Measurements from ENCODE around the gene TAF10. TPM values are rescaled to one million over a fixed set of nuclear protein-coding genes. Genes with fewer than 3 reads are reported as not detected.
A peak's percentile ranks its signal among the peaks of the same experiment; 100 is the strongest.

The TAF10 gene
- 157 TPM for polyA plus RNA-seq (2013, experiment 1 of 2; ENCODE audit: insufficient read length)
- 168 TPM for polyA plus RNA-seq (2013, experiment 2 of 2; ENCODE audit: insufficient read length)

GRCh38 chr11:6612213-6613041 is at the start of gene TAF10:
Gene TAF10 (minus strand): TSS chr11:6612216. CDS start chr11:6612189, 27 bp downstream.
- peak; percentile 97 for DNase-seq

- DNase-seq: no peak
Measured at GRCh38 chr11:6660712-6661111, 48.7 kb upstream of the TAF10 start.

GRCh38 chr11:6658647-6659046 is 46.6 kb upstream of the TAF10 start:
- no peak for DNase-seq

- DNase-seq: peak; percentile 17
Measured at GRCh38 chr11:6657346-6657745, 45.3 kb upstream of the TAF10 start.

GRCh38 chr11:6656936-6657335 is 44.9 kb upstream of the TAF10 start:
- peak; percentile 6 for DNase-seq

GRCh38 chr11:6656584-6656915 is 44.5 kb upstream of the TAF10 start:
- DNase-seq: no peak

GRCh38 chr11:6655790-6656583 is 44.0 kb upstream of the TAF10 start, which contains the start of gene DCHS1:
Gene DCHS1 (minus strand): TSS chr11:6655809. CDS start chr11:6641613, 14,196 bp downstream.
- peak; percentile 32 for DNase-seq

- DNase-seq: peak; percentile 17
Measured at GRCh38 chr11:6655020-6655789, 43.2 kb upstream of the TAF10 start.

- no peak for DNase-seq
Measured at GRCh38 chr11:6654281-6655019, 42.4 kb upstream of the TAF10 start.

- DNase-seq: no peak
Measured at GRCh38 chr11:6653656-6654055, 41.6 kb upstream of the TAF10 start.

- DNase-seq: no peak
Measured at GRCh38 chr11:6653097-6653496, 41.1 kb upstream of the TAF10 start.

- DNase-seq: no peak
Measured at GRCh38 chr11:6652182-6652581, 40.2 kb upstream of the TAF10 start.

- DNase-seq: no peak
Measured at GRCh38 chr11:6650980-6651379, 39.0 kb upstream of the TAF10 start.

- DNase-seq: no peak
Measured at GRCh38 chr11:6650104-6650503, 38.1 kb upstream of the TAF10 start.

GRCh38 chr11:6648501-6648900 is 36.5 kb upstream of the TAF10 start:
- no peak for DNase-seq

GRCh38 chr11:6647836-6648235 is 35.8 kb upstream of the TAF10 start:
- no peak for DNase-seq

GRCh38 chr11:6646918-6647679 is 35.1 kb upstream of the TAF10 start:
- DNase-seq: peak; percentile 66

GRCh38 chr11:6646576-6646917 is 34.5 kb upstream of the TAF10 start:
- peak; percentile 86 for DNase-seq

GRCh38 chr11:6646071-6646470 is 34.1 kb upstream of the TAF10 start:
- peak; percentile 63 for DNase-seq

GRCh38 chr11:6642957-6643356 is 30.9 kb upstream of the TAF10 start:
- DNase-seq: no peak

GRCh38 chr11:6640985-6641701 is 29.1 kb upstream of the TAF10 start:
- DNase-seq: no peak
